K562 (cell line): ENCODE data around the gene NDUFA5. TPM values are rescaled to one million over a fixed set of nuclear protein-coding genes. Genes with fewer than 3 reads are reported as not detected.

Experiments used
- ATF1 ChIP-seq, 2 experiments: fragments of 450-650 bp in 1 of 2; IDR thresholded peaks; 2 replicates each; pipeline ENCODE4 v1.6.1; 2016; ENCODE audit warnings: missing compliant biosample characterization in 1 of 2, missing genetic modification characterization in 1 of 2
- CHAMP1 ChIP-seq: fragments of 450-650 bp; IDR thresholded peaks from 2 replicates; pipeline ENCODE4 v1.6.1; 2016; ENCODE audit warnings: mild to moderate bottlenecking
- HNRNPL ChIP-seq: fragments of 200-400 bp; formaldehyde crosslinking; IDR thresholded peaks from 2 replicates; pipeline ENCODE4 v1.6.1; 2017; ENCODE audit warnings: low read depth, mild to moderate bottlenecking, low read length
- HOMEZ ChIP-seq: fragments of 250-450 bp; sonication (Bioruptor Pico); IDR thresholded peaks from 2 replicates; pipeline ENCODE4 v1.4.0; 2020; ENCODE audit warnings: mild to moderate bottlenecking, moderate library complexity
- KLF16 ChIP-seq: IDR thresholded peaks from 2 replicates; pipeline ENCODE4 v1.6.1; 2016; ENCODE audit warnings: antibody characterized with exemption
- MAX ChIP-seq: sonication (generic); formaldehyde crosslinking; IDR thresholded peaks from 2 replicates; pipeline ENCODE4 v1.9.0; 2022; ENCODE audit warnings: mild to moderate bottlenecking, missing genetic modification reagents
- MTF1 ChIP-seq: fragments of 250-450 bp; sonication (Bioruptor Pico); IDR thresholded peaks from 2 replicates; pipeline ENCODE4 v1.9.0; 2021; ENCODE audit warnings: moderate library complexity, mild to moderate bottlenecking, inconsistent platforms, borderline replicate concordance
- PHF20 ChIP-seq: fragments of 450-650 bp; IDR thresholded peaks from 2 replicates; pipeline ENCODE4 v1.6.1; 2018; ENCODE audit not compliant: partially characterized antibody
- PTBP1 ChIP-seq: fragments of 200-400 bp; formaldehyde crosslinking; IDR thresholded peaks from 2 replicates; pipeline ENCODE4 v1.6.1; 2017; ENCODE audit warnings: low read depth, low read length
- SFPQ ChIP-seq: fragments of 200-400 bp; formaldehyde crosslinking; IDR thresholded peaks from 2 replicates; pipeline ENCODE4 v1.6.1; 2017; ENCODE audit warnings: mild to moderate bottlenecking, low read depth, low read length, moderate library complexity
- TARDBP ChIP-seq: fragments of 450-650 bp; IDR thresholded peaks from 2 replicates; pipeline ENCODE4 v1.6.1; 2016
- USF1 ChIP-seq: sonication (generic); formaldehyde crosslinking; IDR thresholded peaks from 2 replicates; pipeline ENCODE4 v1.9.0; 2022; ENCODE audit warnings: mild to moderate bottlenecking, missing genetic modification reagents
- ZC3H8 ChIP-seq: fragments of 450-650 bp; IDR thresholded peaks from 2 replicates; pipeline ENCODE4 v1.6.1; 2017
- ZKSCAN1 ChIP-seq: fragments of 150-350 bp; IDR thresholded peaks from 2 replicates; pipeline ENCODE4 v1.6.1; 2016; ENCODE audit warnings: low read depth, low read length
- ZNF589 ChIP-seq: fragments of 200-800 bp; sonication (Bioruptor generic); IDR thresholded peaks from 2 replicates; pipeline ENCODE4 v1.6.1; 2016; ENCODE audit warnings: low read depth, missing genetic modification characterization, missing compliant biosample characterization
- ZNF707 ChIP-seq: fragments of 250-450 bp; sonication (Bioruptor Pico); conservative IDR thresholded peaks from 2 replicates; pipeline ENCODE4 v1.8.0; 2022; ENCODE audit warnings: inconsistent platforms, mild to moderate bottlenecking, moderate library complexity
- ZNF717 ChIP-seq: fragments of 250-450 bp; sonication (Bioruptor Pico); IDR thresholded peaks from 2 replicates; pipeline ENCODE4 v1.5.0; 2021
- ZNF785 ChIP-seq: fragments of 250-450 bp; sonication (Bioruptor Pico); IDR thresholded peaks from 2 replicates; pipeline ENCODE4 v1.4.0; 2020; ENCODE audit warnings: mild to moderate bottlenecking
- polyA plus RNA-seq, 8 experiments: library from polyadenylated mRNA; depleted of rRNA in 4 of 8; stranded (reverse) in 5 of 8; unstranded in 3 of 8; fragments of >200 nt; fragmentation: Nextera tagmentation in 2 of 8; fragmentation: Illumina TruSeq in 1 of 8; extraction: Ambion mirVana in 2 of 8; extraction: Trizol in 1 of 8; gene quantifications; 2 replicates each; pipeline versions ENCODE4 v1.2.1 to v1.2.3, GENCODE V29; 2011 to 2014; ENCODE audit warnings: inconsistent platforms in 1 of 8, missing spikeins in 1 of 8
- total RNA-seq, 7 experiments: library from RNA; depleted of rRNA in 6 of 7; stranded (reverse); fragments of >200 nt in 6 of 7; fragmentation: Illumina TruSeq in 2 of 7; extraction: Trizol in 2 of 7; gene quantifications; 2 replicates each; pipeline versions ENCODE4 v1.2.1 to v1.2.3, GENCODE V29; 2011 to 2021; ENCODE audit warnings: low replicate concordance in 1 of 7

Gene NDUFA5
- total and polyA plus RNA-seq, 9 of the 15 experiments (the other 6 are each of a cell fraction or from before 2014, with no cell fraction given) = 155 to 677 (median 269) TPM

- TF ChIP-seq SFPQ (no peak), ZNF717 (CRISPR knock-in tag) (no peak), PTBP1 (no peak), ZNF707 (CRISPR knock-in tag) (no peak), ATF1 (CRISPR knock-in tag; IDR thresholded peaks at IDR 0.05) (no peak), ATF1 (tag; IDR thresholded peaks at IDR 0.05) (no peak), ZC3H8 (peak; percentile 76; the same call in 1 of the 2 replicates), ZKSCAN1 (no peak), PHF20 (no peak), TARDBP (no peak), MAX (CRISPR knock-in tag) (0 out of 2 replicates have a peak, but pooled peaks have one; percentile 12), MTF1 (CRISPR knock-in tag) (no peak), USF1 (CRISPR knock-in tag) (no peak), ZNF785 (CRISPR knock-in tag) (no peak), HNRNPL (no peak), ZNF589 (CRISPR knock-in tag) (no peak), HOMEZ (no peak), KLF16 (no peak), CHAMP1 (no peak)
Observed at GRCh38 chr7:123534383-123535260, 23.0 kb downstream of the NDUFA5 start, which contains the start of gene IQUB (continued).
